G401 (cell line): Measurements from ENCODE around the gene KLHL18. TPM values are rescaled to one million over a fixed set of nuclear protein-coding genes. Genes with fewer than 3 reads are reported as not detected.
"Not testable (repeated sequence)": the region's sequence is repeated elsewhere in the genome, so short reads cannot be mapped to it uniquely, and the experiment has no call there.

Source experiments
- DNase-seq: peaks from one replicate; pipeline ENCODE4 v3.0.0-alpha.2; 2015; ENCODE audit warnings: low spot score
- in situ Hi-C: cut with HindIII; loops from 2 replicates; pipeline ENCODE4 v1.10.0; 2016; ENCODE audit warnings: low sequenced_read_pairs, mixed read lengths
- total RNA-seq: library from RNA; depleted of rRNA; stranded (reverse); fragments of >200 nt; shearing (Covaris generic); gene quantifications from 2 replicates; pipeline ENCODE4 v1.2.3, GENCODE V29; 2014

The KLHL18 gene
- total RNA-seq, 1 experiment from 2014 or later: 19.4 TPM

DNA sequence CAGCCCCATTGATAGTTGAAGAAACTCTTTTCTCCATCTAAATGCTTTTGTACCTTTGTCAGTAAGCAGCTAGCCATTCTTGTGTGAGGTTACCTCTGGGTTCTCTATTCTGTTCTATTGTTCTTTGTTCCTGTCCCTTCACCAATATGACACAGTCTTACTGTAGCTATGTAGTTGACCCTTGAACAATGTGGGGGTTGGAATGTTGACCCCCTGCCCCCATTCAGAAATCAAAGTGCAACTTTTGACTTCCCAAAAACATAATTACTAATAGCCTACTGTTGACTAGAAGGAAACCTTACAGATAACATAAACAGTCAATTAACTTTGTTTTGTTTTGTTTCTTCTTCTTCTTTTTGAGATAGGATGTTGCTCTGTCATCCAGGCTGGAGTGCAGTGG, 18.7 kb downstream of the KLHL18 start:
- DNase-seq: no peak
- in situ Hi-C loops: no loop called here

DNA sequence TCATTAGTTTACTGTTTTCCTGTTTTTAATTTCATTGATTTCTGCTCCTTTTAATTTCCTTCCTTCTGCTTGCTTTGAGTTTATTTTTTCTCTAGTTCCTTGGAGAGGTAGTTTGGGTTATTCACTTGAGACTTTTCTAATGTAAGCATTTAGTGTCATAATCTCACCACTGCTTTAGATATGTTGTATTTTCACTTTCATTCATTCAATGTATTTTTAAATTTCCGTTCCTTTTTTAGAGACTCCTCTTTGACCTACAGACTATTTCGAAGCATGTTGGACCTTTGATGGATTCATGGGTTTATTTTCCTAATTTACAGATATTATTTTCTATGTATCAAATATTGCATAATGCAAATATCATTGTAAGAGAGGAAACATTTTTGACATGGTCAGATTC, 23.3 kb downstream of the KLHL18 start:
- in situ Hi-C loops: no loop called here
- no peak for DNase-seq

DNA sequence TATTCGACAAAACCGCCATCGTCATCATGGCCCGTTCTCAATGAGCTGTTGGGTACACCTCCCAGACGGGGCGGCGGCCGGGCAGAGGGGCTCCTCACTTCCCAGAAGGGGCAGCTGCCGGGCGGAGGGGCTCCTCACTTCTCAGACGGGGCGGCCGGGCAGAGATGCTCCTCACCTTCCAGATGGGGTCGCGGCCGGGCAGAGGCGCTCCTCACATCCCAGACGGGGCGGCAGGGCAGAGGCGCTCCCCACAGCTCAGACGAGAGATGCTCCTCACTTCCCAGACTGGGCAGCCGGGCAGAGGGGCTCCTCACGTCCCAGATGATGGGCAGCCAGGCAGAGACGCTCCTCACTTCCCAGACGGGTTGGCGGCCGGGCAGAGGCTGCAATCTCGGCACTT, 26.5 kb downstream of the KLHL18 start:
- DNase-seq, in situ Hi-C loops: not testable (repeated sequence)

DNA sequence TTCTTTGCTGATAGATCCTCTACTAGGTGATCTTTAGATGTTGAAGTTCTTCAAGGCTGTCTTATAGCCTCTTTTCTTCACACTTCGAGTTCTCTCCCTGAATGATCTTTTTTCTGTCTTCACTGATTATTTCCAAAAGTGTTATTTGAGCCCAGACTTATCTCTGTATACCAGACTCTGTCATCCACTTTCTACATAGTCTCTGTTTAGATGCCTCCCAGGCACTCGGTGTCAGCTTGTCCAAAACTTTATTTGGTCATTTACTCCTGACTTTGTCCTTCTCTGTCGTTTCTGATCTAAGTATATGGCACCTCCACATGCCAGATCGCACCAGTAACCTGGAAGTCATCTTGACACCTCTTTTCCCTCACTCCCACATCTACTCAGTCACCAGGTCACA, 27.6 kb downstream of the KLHL18 start:
- no peak for DNase-seq
- in situ Hi-C loops: no loop called here

DNA sequence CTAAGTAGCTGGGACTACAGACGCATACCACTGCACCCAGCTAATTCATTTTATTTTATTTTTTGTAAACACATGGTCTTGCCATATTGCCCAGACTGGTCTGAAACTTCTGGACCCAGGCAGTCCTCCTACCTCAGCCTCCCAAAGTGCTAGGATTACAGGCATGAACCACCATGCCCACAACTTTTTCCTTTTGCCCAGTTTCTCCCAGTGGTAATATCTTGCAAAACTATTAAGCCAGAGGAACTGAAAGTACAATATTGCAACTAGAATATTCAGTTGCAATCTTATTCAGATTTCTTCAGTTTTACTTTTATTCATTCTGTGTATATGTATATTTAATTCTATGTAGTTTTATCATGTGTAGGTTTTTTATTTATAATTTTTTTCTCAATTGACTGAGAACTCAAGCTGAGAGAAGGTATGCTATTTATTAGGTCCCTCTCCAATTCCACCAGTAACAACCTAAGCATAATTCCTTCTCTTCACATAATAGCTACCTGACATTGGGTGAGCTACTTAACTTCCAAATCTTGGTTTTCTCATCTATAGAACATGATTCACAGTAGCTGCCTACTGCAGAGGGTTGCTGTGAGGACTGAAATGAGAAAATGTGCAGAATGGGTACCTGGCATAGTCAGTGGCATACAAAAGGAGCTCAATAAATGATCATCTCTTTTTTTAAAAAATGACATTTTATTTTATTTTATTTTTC, 30.8 kb downstream of the KLHL18 start:
- in situ Hi-C loops: no loop called here
- DNase-seq: no peak

DNA sequence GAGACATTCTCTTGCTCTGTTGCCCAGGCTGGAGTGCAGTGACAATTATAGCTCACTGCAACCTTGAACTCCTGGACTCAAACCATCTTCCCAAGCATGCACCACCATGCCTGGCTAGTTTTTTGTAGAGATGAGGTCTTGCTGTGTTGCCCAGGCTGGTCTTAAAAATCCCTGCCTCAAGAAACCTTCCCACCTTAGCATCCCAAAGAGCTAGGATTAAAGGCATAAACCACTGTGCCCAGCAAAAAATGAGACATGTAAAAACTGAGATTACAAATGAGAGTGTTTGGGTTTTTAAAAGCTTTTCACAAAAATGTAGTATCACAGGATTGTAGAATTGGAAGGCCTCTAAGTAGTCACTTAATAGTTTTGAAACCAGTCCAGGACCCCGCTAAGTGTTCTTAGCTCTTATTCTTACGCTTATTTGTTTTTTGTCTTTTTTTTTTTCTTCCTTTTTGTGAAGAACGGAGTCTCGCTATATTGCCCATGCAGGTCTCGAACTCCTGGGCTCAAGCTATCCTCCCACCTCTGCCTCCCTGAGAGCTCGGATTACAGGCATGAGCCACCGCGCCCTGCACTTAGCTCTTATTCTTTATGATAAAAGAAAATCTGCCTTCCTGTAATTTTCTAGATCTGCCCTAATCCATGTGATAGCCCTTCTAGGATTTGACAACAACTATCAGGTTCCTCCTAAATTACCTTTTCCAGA, 31.5 kb downstream of the KLHL18 start:
- no peak for DNase-seq
- in situ Hi-C loops: no loop called here

DNA sequence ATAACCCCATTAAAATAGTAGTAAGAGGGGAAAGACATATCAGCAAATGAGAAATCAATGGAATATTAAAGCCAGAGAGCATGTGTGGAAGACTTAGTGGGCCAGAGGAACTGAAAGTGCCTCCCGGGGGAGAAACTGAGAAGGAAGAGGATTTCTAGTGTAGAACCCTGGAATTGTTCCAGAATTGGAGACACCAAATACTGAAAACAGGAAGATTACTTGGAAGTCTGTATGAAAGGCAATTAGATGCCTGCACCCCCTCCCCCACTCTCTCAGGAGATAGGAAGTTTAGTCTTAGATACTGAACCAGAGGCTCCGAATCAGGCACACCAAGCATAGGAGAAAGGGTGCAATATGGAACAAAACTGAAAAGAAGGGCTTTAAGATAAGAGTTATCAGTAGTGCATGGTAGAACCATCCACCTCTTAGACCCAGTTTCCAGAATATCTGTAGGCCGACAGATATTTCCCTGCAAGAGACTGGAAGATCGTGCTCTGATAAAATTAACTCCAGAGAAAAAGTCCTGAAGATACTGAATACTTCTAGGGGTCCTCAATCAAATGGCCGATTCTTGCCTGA, 32.4 kb downstream of the KLHL18 start:
- in situ Hi-C loops: no loop called here
- no peak for DNase-seq

- in situ Hi-C loops, DNase-seq: not testable (repeated sequence)
Measured at GRCh38 chr3:47316151-47316550, 33.4 kb downstream of the KLHL18 start.

DNA sequence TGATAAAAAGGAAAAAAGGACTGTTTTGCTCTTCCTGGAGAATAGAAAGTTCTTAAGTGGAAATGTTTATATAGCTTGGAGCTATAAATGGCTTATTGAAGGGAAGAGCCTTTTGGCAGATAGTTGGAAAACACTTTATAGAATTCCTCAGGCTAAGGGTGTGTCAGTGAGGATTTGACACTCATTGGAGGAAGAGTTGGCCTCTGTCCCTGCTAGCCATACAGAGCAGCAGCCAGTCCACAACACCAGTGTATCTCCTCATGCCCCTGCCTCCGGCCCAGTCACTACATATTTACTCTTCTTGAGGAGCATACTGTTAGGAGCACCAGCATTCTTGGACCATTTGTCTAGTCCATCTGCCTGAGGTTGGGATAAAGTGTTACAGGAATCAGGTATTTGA, 36.2 kb downstream of the KLHL18 start:
- in situ Hi-C loops: no loop called here
- DNase-seq: no peak

DNA sequence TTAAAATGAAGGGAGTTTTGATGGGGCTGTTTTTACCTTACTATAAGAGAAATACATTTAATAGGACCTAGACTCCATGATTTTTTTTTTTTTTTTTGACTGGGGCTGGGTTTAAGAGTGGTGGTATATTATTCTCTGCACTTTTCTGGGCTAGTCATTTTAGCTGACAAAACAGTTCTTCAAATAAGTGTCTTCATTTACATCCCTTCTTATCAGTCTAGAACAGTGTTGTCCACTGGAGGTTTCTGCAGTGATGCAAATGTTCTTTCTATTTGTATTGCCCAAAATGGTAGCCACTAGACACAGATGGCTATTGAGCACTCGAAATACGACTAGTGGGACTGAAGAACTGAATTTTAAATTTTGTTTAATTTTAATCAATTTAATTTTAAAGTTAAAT, 37.2 kb downstream of the KLHL18 start:
- in situ Hi-C loops: no loop called here

DNA sequence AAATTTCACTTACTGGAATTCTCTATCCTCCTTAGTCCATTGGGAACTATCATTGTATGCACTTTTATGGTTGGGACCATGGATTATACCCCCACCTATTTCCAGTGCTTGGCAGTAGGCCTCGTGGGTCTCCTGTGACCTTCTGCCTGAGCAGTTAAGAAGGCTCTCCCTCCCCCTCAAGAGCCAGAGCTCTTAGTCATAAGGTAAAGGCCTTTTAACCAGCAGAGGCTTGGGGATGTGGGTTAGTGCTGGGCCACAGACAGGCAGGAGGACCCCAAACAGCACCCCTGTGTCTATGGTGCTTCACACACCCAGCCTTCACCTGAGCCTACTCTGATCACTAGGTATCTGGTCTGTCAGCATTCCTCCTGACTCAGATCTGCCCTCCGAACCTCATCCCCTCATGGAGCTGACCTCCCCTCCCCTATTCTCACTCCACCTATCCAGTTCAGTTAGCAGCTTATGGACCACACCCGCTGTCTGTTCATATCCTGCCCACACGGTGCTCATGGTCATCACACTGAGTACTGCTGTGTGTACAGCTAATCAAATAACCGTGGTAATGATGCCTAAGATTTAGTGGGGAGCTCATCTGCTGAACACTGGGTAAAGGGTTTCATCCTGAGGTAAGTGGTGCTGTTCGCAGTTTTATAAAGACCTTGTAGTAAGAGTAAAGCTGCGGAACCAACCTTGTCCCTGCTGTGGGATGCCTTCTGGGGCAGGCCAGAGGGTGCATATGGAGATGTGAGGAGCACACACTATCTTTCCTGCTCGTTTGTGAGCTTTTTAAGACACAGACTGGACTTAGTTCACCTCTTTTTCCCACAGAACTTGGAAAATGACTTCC, 40.9 kb downstream of the KLHL18 start:
- DNase-seq: no peak
- in situ Hi-C loops: no loop called here

More for the DNA sequence above, 37.2 kb downstream of the KLHL18 start:
- no peak for DNase-seq

- in situ Hi-C loops: no loop called here
- peak; percentile 81 for DNase-seq
Measured at GRCh38 chr3:47324278-47324865, 41.6 kb downstream of the KLHL18 start.

DNA sequence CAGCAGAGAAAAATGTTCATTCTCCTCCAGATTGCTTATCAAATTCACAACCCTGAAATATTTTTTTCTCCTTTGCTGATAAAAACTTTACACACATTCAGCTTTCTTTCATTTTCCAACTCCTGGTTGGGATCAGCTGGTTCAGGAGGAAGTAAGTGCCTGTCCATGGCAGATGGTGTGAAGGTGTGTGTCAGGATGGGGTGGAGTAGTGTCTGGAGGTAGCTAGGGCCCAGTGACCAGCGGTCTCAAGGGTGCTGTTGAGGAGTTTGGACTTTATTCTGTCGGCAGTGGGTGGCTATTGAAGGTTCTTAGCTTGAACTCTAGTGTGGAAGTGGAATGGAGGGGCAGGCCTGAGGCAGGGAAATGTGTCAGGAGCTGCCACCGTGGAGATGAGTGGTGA, 51.2 kb downstream of the KLHL18 start:
- in situ Hi-C loops: no loop called here
- no peak for DNase-seq

DNA sequence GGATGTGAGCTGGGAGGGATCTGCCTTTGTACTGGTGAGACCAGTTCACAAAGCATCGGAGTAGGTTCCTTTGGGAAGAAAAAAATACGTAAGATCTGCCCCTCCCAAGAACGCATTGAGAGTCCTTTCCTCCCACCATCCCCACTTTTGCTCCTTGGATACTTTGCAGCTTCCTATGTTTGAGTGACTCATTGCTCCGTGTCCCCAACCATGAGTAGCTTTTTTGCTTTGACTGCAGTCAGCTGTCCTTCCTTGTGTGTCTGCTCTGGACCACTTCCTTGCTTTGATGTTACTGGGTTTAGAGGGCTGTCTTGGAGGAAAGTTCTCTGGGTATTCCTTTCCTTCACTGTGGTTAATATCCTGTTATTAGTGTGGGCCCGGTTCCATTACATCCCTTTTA, 54.9 kb downstream of the KLHL18 start:
- no peak for DNase-seq
- in situ Hi-C loops: no loop called here

GRCh38 chr3:47339951-47340350, 57.2 kb downstream of the KLHL18 start:
- in situ Hi-C loops: no loop called here
- no peak for DNase-seq

- no peak for DNase-seq
- in situ Hi-C loops: no loop called here
Measured at GRCh38 chr3:47340866-47341265, 58.1 kb downstream of the KLHL18 start.

DNA sequence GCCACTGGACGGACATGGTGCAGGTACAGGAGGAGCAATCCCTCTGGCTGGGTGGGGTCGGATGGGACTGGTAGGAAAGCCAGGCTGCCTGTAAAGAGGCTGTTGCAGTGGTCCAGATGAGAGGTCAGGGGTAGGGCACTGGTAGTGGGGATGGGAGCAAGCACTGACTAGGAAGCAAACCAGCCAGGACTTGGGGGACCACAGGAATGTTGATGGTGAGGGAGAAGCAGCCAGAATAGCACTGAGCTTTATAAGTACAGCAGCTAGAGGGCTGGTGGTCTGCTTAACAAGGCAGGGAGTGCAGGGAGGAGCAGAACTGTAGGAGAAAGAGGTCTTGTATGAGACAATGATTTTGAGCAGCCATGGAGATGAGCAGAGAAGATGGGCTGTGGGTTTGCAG, 59.4 kb downstream of the KLHL18 start:
- DNase-seq: no peak

GRCh38 chr3:47342812-47343211, 60.1 kb downstream of the KLHL18 start:
- no peak for DNase-seq
- in situ Hi-C loops: no loop called here

More for the DNA sequence above, 59.4 kb downstream of the KLHL18 start:
- in situ Hi-C loops: no loop called here

- DNase-seq: no peak
- in situ Hi-C loops: no loop called here
Measured at GRCh38 chr3:47343471-47343971, 60.8 kb downstream of the KLHL18 start.
